Neural progenitor cell (in vitro differentiated cells): Measurements from ENCODE around the gene B4GALNT2.

ENCODE experiments used
- EZH2 ChIP-seq: fragments of 200-600 bp; sonication (generic); IDR thresholded peaks from 2 replicates; pipeline ENCODE4 v1.6.1; 2017; ENCODE audit warnings: antibody characterized with exemption, mild to moderate bottlenecking, moderate library complexity
- TF ChIP-seq, protein P1 (sequence below): fragments of 200-600 bp; sonication (generic); IDR thresholded peaks from 2 replicates; pipeline ENCODE4 v1.5.1; 2017; ENCODE audit warnings: antibody characterized with exemption, mild to moderate bottlenecking

GRCh38 chr17:49148171-49148570, 15.6 kb downstream of the B4GALNT2 start:
- TF ChIP-seq, protein P1, sequence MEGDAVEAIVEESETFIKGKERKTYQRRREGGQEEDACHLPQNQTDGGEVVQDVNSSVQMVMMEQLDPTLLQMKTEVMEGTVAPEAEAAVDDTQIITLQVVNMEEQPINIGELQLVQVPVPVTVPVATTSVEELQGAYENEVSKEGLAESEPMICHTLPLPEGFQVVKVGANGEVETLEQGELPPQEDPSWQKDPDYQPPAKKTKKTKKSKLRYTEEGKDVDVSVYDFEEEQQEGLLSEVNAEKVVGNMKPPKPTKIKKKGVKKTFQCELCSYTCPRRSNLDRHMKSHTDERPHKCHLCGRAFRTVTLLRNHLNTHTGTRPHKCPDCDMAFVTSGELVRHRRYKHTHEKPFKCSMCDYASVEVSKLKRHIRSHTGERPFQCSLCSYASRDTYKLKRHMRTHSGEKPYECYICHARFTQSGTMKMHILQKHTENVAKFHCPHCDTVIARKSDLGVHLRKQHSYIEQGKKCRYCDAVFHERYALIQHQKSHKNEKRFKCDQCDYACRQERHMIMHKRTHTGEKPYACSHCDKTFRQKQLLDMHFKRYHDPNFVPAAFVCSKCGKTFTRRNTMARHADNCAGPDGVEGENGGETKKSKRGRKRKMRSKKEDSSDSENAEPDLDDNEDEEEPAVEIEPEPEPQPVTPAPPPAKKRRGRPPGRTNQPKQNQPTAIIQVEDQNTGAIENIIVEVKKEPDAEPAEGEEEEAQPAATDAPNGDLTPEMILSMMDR, result no peak
- TF ChIP-seq EZH2, result no peak
